HG03575 (cell line): ENCODE data around the gene RPS27L.

Source experiments
- ATAC-seq: cut with Tn5 transposase; IDR thresholded peaks from one replicate; pipeline ENCODE4 v1.9.1; 2021; ENCODE audit not compliant: unreplicated experiment, insufficient number of reproducible peaks, low FRiP score; ENCODE audit errors: extremely low read depth

RPS27L gene

DNA sequence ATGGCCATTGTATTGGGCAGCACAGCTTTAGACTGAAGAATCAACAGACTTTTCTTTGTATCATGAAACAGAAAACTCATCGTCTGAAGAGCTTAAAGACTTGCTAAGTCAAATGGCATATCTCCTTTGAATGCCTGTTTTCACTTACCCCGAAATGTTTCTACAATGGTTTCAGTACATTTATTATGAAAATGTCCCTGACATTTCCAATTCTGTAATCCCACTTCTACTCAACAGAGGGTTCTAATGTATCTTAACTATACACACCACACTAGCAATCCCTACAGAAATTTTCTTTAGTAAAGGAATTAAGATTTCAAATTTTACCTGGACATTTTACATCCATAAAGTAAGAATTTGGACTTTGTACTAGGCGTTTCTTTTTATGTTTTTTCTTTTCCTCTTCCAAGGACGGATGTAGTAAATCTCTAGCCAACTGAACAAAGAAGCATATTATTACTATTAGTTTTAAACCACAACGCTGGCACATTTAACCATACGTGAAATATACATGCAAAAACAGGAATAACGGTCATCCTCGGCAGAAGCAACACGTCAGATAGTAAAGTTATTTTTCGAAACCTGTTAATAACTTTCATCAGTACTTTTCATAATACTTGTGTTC is 1.1 kb downstream of the RPS27L start:
- ATAC-seq: no peak

DNA sequence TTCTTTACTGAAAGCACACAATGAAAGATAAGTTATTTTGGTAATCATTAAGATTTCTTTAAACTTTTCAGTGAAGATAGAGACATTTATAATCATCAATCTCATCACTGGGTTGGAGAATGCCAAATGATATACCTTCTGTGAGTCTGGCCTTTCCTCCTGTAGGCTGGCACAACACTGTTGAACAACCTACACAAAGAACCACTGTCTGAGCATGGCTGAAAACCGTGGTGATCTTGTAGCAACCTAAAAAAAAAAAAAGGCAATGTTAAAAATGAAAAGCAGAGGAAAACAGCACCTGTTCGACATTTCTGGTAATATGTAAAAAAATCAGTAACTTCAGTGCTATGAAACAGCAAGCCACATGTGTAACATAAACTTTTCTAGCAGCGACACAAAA is 1.8 kb downstream of the RPS27L start:
- no peak for ATAC-seq

DNA sequence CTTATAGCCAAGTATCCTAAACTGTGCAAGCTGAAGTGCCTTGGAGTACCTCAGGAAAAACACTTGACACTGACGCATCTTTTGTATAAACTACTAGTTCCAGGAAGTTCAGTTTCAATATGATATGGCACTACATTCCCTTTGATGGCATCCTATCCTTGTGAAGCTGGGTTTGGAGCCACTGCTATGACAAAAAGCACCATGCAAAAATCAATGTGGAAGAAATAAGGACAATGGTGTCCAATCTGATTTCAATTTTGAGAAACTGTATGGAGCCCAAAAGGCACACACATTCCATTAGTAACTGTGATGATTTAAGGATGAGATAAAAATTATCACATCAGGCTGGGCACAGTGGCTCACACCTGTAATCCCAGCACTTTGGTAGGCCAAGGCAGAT is 5.6 kb downstream of the RPS27L start:
- ATAC-seq: no peak

DNA sequence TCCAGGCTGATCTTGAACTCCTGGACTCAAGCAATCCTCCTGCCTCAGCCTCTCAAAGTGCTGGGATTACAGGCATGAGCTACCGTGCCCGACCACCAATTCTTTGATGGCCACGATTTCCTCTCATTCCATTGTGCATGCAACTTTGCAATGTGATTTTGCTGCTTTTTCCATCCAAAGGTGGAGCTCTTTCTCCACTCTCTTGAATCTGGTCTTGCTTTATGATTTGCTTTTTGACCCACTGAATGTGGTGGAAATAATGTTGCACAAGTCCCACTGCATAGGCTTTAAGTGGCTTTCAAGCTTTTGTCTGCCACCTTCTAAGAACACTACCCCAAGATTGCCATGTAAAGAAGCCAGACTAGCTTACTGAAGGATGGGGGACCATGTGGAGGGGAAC is 10.6 kb downstream of the RPS27L start:
- no peak for ATAC-seq

DNA sequence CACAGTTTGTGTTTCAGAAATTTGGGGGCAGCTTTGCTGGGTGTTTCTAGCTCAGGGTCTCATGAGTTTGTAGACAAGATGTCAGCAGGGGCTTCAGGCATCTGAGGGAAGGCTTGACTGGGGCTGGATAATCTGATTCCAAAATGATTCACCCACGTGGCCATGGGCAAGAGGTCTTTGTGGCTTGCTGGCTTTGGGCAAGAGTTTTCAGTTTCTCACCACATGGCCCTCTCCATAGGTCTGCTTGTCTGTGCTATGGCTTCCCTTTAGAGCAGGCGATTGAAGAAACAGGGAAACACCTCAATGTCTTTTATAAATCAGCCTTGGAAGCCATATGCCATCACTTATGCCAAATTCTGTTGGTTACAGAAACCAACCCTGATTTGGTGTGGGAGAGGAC is 11.9 kb downstream of the RPS27L start:
- no peak for ATAC-seq

DNA sequence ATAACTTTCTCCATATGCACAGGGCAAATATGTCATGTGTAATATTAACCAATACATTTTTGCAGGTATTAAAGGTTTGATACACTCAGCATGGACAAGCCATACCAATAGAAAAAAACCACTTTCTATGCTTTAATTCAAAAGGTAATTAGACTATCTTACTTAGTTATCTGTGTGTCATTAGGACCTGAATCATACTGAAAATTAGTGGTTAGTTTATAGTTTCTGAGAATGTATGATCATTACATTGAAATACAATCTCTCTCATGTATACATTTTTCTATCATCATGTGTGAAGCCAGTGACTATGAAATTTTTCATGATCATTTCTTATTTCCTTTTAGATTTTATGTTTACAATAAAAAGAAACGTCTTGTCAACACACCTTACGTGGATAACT is 16.3 kb downstream of the RPS27L start:
- no peak for ATAC-seq

DNA sequence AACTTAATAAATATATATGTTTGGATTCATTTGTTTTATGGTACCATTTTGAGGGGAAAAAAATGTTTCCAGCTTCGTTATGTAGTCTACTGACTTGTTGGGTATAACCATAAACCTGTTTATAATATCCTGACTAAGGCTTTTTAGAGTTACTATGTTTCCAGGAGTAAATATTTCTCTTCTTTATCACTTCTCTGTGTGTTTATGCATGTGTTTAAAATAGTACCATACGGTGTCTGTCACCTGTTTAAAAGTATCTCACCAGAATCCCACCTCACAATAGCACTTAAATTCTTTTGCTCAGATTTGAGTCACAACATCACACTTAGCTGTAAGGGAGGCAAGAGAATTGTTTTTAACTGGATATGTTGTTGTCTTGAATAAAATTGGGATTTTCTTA is 20.5 kb downstream of the RPS27L start:
- ATAC-seq: no peak

DNA sequence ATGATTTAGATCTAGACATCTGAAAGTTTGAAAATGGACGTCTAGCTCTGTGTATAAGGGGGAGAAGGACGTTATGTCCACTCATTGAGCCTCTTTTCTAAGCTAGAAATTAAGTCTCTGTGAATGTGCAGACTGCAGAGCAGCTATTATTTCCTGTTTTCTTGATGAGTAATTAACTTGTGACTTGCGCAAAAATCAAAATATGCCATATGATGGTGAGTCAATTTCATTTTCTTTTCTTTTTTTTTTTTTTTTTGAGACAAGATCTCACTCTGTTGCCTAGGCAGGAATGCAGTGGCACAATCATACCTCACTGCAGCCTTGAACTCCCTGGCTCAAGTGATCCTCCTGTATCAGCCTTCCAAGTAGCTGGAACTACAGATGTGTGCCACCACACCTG is 21.5 kb downstream of the RPS27L start:
- ATAC-seq: no peak

DNA sequence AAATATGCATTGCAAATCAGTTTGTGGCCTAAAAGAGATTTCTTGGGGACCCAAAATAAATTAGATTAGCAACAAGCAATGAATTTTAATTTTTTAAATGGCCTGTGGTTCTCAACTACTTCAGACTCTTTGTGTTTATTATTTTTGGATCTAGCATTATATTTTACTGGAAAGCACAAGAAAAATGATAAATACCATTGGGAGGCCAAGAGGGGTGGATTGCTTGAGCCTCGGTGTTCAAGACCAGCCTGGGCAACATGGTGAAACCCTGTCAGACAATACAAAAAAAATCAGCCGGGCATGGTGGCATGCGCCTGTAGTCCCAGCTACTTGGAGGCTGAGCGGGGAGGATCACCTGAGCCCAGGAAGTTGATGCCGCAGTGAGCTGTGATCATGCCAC is 22.0 kb downstream of the RPS27L start:
- ATAC-seq: no peak

DNA sequence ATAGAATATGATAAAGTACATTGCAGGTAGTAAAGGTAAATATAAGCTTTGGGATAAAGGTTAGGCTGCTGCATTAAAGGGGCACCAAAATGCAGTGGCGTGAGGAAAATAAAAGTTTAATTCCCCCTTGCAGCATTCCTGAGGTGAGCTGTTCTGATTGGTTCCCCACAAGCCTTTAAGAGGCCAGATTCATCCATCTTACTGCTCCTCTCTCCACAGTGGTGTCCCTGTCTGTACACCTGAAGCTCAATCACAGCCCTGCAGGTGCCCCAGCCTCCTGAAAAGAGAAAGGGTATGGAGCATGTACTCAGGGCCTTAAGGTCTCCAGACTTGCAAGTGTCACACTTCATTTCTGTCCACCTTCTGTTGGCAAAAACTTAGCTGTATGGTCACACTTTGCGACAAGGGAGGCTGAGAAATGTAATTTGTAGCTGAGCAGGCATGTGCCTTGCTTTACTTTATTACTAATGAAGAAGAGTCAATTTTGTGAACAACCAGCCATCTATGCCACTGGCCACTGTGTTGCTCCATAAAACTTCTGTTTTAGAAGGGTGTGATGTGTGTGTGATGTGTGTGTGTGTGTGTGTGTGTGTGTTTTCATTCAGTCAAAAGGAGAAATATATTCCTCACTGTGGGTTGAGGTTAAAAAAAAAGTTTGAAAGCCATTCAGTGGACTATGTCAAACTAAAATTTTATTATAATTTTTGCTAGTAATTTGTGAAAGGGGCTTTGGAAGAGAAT is 22.9 kb downstream of the RPS27L start:
- no peak for ATAC-seq

DNA sequence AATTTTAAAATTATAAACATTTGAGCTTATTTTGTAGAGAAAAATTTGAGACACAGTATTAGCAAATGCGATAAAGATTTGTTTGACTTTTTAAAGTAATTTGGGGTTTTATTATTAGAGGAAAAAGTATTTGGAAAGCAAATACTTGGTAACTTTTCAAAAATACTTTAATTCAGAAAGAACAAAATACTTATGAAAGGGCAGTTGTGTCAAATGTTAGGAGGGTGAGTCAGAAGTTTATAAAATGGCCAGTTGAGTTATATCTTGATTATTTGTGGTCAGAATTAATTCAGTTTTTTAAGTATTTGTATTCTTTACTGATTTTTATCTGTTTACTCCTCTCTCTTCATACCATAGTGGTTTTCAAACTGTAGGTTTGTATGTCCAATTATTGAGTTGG is 23.5 kb downstream of the RPS27L start:
- no peak for ATAC-seq

DNA sequence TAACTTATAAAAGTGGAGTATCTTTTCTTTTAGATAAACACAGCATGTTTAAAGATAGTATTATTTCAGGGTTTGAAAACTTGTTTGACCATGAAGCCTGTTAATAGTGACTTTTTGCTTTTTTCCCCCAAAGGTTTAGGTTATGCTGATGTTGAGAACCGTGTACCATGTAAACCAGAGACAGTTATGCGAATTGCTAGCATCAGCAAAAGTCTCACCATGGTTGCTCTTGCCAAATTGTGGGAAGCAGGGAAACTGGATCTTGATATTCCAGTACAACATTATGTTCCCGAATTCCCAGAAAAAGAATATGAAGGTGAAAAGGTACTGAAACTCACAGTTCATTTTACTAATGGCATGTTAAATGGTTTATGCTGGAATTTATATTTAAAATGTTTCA is 30.6 kb downstream of the RPS27L start:
- no peak for ATAC-seq

DNA sequence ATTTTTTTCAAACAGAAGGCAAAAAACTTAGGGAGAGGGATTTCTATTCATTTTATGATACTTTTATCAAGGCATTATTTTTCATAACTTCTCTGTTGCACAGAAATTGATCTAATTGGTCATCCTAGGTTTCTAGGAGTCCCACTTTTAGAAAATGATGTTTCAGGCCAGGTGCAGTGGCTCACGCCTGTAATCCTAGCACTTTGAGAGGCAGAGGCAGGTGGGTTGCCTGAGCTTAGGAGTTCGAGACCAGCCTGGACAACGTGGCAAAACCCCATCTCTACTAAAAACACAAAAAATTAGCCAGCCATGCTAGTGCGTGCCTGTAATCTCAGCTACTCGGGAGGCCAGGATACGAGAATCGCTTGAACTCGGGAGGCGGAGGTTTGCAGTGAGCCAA is 32.8 kb downstream of the RPS27L start:
- ATAC-seq: no peak

DNA sequence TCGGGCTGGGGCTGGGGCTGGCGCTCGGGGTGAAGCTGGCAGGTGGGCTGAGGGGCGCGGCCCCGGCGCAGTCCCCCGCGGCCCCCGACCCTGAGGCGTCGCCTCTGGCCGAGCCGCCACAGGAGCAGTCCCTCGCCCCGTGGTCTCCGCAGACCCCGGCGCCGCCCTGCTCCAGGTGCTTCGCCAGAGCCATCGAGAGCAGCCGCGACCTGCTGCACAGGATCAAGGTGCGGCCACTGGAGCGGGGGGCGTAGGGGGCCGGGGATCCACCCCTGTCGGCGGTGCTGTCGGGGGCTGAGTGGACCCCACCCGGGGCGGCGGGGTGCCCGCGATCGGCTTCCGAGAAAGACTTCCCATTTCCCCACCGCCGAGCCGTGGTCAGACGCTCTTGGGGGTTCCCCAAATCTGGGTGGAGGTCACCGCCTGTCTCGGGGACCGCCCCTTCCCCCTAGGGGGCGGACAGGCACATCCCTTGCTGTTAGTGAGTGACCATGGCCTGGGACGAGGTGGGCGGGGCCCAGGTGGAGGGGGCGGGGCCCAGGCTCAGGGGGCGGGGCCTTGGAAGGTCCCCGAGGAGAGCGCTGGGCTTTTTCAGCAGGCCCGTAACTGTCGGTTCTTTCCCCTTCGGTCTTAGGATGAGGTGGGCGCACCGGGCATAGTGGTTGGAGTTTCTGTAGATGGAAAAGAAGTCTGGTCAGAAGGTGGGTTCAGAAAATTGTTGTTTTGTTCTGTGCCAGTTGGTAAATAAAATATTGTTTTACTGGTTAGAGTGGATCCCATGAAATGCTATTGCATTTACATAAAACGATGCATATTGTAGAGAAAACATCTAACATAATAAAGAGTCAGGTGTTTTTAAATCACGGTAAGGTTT is 35.0 kb downstream of the RPS27L start:
- no peak for ATAC-seq

DNA sequence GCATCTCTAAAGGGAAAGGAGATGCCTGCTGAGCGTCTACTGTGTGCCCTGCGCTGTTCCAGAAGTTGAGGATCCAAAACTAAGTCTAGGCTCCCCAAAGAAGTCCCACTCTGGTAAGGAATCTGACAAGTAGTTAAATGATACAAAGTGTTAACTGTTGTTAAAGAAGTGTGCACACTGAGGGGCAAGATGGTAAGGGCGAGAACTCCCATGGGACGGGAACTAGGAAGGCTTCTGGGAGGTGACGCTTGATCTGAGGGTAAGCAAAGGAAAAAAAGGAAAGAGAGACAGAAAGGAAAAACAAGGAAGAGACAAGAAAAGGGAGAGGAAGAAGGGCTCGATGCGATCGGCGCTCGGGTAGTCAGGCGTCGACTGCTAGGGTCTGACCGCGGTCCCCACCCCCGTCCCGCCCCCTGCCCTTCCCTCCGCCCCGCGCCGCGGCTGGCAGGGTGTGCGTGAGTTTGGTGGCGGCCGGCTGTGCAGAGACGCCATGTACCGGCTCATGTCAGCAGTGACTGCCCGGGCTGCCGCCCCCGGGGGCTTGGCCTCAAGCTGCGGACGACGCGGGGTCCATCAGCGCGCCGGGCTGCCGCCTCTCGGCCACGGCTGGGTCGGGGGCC is 35.8 kb downstream of the RPS27L start, which contains the start of gene LACTB:
Gene LACTB (plus strand): TSS at position 480 of the 620 bp plus-strand sequence. CDS start 11 bp downstream, at position 491.
- no peak for ATAC-seq

DNA sequence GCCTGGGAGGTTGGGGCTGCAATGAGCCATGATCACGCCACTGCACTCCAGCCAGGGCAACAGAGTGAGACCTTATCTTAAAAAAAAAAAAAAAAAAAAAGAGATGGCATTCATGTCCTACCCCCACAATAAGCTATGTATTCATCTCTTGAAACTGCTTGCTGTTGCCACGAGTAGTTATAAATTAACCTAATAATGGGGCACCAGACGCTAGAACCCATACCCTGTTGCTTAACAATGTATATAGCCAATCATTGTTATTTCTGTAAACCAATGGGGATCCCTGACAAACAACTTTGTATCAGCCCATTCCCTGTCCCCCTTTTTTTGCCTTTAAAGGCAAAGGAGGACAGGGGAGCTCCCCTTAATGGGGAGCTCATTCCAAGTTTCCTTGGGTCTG is 38.4 kb downstream of the RPS27L start:
- ATAC-seq: no peak

DNA sequence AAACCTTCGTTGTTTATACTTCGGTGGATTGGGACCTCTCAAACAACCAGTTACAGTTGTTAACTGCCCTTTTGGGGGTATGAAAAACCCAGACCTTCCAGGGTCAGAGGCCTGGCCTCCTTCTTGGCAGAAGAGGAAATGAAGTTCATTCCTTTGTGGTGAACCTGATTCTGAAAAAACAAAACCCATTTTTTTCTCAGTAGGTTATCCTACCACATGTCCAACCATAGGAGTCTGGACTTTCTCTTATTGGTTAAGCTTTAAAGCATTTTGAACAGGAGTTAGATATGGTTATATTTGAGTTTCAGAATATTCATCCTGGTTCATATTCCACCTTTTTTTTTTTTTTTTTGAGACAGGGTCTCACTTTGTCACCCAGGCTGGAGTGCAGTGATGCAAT is 42.8 kb downstream of the RPS27L start:
- no peak for ATAC-seq

DNA sequence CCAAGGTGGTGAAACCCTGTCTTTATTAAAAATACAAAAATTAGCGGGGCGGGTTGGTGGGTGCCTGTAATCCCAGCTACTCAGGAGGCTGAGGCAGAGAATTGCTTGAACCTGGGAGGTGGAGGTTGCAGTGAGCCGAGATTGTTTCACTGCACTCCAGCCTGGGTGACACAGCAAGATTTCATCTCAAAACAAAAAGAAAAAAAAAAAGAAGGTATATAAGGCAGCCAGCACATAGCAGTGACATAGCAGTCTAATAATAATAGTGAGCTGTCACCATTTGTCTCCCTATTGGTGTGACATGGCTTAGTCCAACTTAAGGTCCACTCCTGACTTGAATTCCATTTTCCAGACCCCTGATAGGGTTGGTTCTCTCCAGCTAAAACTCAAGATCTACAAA is 44.4 kb downstream of the RPS27L start:
- no peak for ATAC-seq

DNA sequence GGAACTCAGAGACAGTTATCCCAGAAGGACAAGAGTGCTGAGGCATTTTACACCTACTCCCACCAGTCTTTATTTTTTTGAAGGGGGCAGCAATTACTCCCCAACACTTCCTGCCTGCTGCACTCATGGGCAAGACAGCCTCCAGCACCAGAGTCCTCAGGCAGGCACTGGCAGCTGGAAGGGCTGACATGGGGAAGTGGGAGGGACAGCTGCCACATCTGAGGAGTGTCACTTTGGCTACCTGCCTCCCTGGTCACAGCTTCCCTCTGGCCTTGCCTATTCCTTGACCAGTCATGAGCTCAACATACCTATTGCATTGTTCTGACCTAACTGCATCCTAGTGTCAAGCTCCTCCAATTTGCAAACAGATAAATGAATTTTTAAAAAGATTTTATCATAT is 45.8 kb downstream of the RPS27L start:
- no peak for ATAC-seq
